Fibroblast of villous mesenchyme (primary cell): Measurements from ENCODE around the gene B4GALNT3. TPM values are rescaled to one million over a fixed set of nuclear protein-coding genes. Genes with fewer than 3 reads are reported as not detected.

ENCODE experiments used
- DNase-seq: peaks from one replicate; pipeline ENCODE4 v3.0.0-alpha.2; 2010; ENCODE audit warnings: low read depth
- H3K4me3 ChIP-seq: 2 replicates; pipeline ENCODE4 v1.5.1; 2011; ENCODE audit warnings: low read depth, mild to moderate bottlenecking, low read length
- total RNA-seq: library from RNA; depleted of rRNA; stranded (reverse); fragments of >200 nt; gene quantifications from 2 replicates; pipeline ENCODE4 v1.2.3, GENCODE V29; 2012
- TF ChIP-seq, protein P1 (sequence below): IDR thresholded peaks from 2 replicates; pipeline ENCODE4 v1.5.1; 2012; ENCODE audit warnings: low read depth, mild to moderate bottlenecking, low read length; ENCODE audit not compliant: insufficient read depth

Gene B4GALNT3
- total RNA-seq, 1 donor: under 0.01 TPM

DNA sequence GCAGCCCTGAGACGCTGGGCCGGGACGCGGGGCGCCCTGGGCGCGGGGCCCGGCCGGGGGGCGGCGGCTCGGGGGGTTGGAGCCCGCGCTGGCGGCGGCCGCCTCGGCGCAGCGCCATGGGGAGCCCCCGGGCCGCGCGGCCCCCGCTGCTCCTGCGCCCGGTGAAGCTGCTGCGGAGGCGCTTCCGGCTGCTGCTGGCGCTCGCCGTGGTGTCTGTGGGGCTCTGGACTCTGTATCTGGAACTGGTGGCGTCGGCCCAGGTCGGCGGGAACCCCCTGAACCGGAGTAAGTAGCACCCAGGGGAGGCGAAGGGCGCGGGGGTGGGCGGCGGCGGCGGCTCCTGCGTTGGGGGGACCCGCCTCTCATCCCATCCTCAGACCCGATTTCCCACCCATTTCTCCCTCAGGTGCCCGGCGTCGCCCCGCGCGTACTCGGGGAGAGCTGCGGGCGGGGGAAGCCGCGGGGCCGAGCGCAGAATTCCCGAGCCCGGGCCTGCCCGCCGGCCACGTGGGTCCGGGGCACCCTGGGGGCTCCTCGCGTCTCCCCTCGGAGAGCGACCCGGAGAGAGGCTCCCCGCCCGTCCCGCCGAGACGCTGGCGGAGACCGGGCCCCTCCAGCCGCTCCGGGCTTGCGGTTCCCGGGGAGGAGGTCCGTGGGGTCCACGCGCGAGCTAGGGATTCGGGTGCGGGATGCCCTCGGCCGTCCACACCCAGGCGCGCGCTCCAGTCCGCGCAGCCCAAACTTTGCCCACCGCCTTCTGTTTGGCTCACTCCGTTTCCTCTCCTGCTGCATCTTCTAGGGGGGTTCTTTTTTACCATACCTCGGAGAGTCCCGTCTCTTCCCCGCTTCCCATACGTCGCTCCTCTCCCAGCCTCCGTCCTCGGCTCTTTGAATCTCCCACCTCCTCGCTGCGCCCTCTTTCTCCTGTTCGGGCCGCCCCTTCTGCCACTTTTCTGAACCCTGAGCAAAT is 807 bp downstream of the B4GALNT3 start:
- TF ChIP-seq, protein P1, sequence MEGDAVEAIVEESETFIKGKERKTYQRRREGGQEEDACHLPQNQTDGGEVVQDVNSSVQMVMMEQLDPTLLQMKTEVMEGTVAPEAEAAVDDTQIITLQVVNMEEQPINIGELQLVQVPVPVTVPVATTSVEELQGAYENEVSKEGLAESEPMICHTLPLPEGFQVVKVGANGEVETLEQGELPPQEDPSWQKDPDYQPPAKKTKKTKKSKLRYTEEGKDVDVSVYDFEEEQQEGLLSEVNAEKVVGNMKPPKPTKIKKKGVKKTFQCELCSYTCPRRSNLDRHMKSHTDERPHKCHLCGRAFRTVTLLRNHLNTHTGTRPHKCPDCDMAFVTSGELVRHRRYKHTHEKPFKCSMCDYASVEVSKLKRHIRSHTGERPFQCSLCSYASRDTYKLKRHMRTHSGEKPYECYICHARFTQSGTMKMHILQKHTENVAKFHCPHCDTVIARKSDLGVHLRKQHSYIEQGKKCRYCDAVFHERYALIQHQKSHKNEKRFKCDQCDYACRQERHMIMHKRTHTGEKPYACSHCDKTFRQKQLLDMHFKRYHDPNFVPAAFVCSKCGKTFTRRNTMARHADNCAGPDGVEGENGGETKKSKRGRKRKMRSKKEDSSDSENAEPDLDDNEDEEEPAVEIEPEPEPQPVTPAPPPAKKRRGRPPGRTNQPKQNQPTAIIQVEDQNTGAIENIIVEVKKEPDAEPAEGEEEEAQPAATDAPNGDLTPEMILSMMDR: no peak
- no peak for DNase-seq
- H3K4me3 ChIP-seq: peak overlapping the region; percentile 29

DNA sequence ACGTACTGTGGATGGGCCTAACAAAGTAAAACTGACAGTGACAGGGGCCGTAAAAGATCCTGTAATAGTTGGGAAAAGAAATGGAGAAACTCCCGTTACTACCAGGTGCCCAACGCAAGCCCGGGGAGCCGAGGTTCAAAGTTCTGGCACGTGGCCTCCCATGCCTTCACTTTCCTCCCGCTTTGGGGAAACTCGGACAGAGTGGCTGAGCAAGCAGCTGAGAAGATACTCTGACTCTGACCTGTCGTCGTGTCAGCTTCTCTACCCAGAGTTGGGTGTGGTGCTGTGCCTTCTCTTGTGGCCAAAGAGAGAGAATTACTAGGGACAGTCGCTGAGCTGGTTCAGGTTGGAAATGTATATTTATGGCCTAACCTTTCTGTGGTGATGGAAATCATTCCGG is 1.7 kb downstream of the B4GALNT3 start:
- H3K4me3 ChIP-seq: no peak overlapping the region
- DNase-seq: no peak
- TF ChIP-seq, protein P1: no peak

DNA sequence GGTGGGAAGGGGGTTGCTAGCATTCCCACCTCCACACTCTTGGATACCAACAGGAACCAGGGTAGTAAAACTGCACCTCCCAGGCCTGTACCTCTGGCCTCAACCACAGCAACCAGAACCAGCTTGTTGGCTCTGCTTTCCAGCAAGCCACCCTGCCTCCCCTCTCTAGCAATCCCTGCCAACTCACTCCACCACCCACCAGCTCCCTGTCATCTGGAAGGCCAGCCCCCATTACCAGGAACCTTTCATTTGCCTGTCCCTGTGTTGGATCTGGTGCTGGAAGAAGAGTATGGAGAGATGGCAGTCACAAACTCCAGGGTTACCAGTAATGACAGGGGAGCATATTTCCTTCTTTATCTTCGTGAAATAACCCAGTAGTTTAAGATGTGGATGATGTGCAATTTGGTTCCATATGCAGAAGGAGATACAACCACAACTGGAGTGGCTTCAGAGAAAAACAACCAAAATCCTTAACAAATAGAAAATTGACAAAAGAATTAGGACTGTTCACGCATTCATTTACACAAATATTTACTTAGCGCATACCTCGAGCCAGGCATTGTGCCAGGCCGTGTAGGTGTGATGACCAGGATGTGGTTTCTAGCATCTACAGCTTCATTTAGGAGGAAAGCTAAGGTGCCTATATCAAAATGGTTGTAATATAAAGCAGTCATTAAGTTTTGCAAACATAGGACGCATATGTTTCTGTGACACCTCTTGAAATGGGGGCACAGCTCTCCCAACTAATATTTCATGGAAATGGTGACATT is 3.4 kb downstream of the B4GALNT3 start:
- TF ChIP-seq, protein P1: no peak
- DNase-seq: no peak
- H3K4me3 ChIP-seq: no peak overlapping the region

DNA sequence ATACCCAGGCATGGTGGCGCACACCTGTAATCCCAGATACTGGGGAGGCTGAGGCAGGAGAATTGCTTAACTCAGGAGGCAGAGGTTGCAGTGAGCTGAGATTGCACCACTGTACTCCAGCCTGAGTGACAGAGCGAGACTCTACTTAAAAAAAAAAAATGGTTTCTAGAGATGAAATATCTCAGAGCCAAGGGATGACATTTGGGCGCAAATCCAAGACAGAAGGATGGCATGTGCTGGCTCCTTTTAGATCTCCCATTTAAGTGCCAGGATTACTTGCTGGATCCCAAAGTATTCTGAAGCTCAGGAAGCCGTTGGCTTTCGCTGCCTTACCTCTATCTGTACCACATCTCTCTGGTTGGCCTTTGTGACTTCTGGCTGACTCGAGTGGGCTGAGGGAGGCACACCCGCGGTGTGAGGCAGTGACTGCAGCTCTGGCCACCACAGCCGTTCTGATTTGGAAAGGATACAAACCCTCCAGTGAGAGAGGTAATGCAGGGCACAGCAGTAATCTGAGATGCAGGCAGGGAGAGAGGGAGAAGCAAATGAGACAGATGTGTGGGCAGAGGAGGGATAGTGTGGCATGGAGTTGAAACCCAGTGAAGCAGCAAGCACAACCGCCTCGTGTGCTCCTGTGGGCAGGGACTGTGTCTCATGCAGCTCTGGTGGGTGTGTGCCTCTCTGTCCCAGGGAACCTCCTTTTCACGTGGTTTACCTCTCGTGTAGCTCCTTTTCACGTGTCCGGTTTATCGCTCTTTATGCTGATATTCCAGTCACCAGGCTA is 4.9 kb downstream of the B4GALNT3 start:
- TF ChIP-seq, protein P1: no peak
- DNase-seq: no peak
- H3K4me3 ChIP-seq: no peak overlapping the region

DNA sequence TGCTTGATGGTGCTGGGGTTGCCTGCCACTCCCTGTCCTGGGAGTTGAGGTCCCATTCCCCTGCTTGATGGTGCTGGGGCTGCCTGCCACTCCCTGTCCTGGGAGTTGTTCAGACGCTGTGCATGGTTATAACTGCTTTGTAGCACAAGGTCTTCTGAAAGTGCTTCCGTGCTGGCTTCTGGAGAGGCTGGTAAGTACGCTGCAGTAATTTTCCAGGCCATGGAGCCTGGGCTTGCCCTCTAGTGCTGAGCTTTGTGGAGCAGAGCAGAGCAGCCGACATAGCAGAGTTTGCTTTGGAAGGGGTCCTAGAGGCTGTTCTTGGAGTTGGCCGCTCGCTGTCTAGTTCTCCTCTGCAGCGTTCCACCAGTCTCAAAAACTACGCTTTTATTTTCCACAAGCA is 6.3 kb downstream of the B4GALNT3 start:
- DNase-seq: no peak
- TF ChIP-seq, protein P1: no peak
- H3K4me3 ChIP-seq: no peak overlapping the region

DNA sequence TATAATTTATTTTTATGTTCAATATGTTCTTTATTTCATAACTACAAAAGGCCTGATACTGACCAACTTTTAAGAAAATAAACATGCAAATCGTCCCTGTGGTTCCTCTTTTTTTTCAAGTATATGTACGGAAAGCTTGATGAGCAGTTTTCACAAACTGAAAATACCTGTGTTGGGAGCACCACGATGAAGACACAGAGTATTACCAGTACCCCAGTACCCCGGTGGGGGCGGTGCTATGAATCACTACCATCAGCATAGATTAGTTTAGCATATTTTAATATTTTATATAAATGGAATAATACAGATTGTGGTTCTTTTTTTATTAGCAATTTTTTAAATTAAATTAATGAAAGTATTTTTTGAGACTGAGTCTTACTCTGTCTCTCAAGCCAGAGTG is 7.0 kb downstream of the B4GALNT3 start:
- H3K4me3 ChIP-seq: no peak overlapping the region
- DNase-seq: no peak
- TF ChIP-seq, protein P1: no peak
